ENCODE measurements around the gene DLG3.

The DLG3 gene

DNA sequence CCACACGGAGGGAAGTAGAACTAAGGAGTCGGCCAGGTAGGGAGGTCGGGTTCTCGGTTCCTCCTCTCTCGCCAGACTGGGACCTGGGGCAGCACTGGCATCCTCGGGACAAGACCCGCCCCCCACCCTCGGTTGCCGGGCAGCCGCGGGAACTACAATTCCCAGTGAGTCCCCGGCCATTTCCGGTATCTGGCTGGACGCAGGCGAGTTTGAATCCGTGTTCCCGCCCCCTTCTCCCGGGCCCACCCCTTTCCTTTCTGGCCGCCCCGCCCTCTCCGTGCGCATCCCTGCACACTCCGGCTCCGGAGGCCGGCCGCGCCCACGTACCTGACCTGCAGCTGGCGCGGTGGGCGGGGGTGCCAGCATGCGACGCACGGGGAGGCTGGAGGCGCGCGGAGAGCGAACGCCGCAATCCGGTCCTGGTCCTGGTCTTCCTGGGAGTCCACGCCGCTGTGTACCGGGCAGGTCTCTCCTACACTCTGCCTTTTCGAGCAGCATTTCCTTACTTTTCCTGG, 10.2 kb upstream of the DLG3 start:
- H3K9ac ChIP-seq (ENCODE audit: insufficient read length): no peak overlapping the region
- DNase-seq (ENCODE audit: low read depth, low spot score): no peak
- no peak overlapping the region for H3K27ac ChIP-seq
- no peaks in the 10 kb centered on the region for H3K36me3 ChIP-seq (ENCODE audit: insufficient read depth, low read length)
- no peak for TF ChIP-seq POLR2AphosphoS5 (IDR thresholded peaks at IDR 0.05; ENCODE audit: borderline replicate concordance, low read depth, low read length)
- no peak for TF ChIP-seq FOXP2 (optimal IDR thresholded peaks at IDR 0.05; ENCODE audit: control extremely low read depth, extremely low read length, insufficient read depth)
- no peak for TF ChIP-seq EZH2 (IDR thresholded peaks at IDR 0.05)
- no peaks in the 10 kb centered on the region for H3K9me3 ChIP-seq (ENCODE audit: low read depth, low read length)
- H3K4me3 ChIP-seq: peak overlapping the region; percentile 78

DNA sequence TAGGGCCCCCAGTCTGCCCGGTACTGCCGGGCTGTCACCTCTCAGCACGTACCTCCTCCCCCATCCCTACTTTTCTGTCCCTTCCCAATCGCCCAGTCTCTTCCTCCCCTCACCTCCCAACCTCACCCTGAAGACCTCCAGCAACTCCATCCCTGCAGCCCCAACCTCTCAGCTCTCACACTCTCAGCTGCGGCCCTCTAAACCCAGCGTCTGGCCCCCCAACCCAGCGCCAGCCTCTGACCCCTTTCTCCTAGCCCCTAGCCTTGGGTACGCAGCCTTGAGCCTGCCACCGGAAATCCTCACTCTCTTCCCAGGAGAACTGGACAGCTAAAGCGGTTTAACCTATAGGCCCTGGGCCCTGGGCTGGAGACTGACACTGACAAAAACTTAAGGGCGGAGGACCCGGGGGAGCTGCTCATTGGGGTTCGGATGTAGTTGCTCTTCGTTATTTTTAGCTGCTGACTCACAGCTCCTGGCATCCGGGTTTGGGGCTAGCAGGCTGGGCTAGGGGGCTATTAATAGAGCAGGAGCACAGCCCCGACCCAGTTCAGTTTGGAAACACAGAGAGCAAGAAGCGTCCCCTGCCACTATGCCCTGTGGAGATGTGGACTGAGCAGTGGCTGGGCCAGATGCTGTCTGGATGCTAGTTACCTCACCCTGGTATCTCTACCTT, 9.6 kb upstream of the DLG3 start:
- peak overlapping the region; percentile 78 for H3K4me3 ChIP-seq
- TF ChIP-seq EZH2 (IDR thresholded peaks at IDR 0.05) (no peak), FOXP2 (optimal IDR thresholded peaks at IDR 0.05; ENCODE audit: control extremely low read depth, extremely low read length, insufficient read depth) (no peak), POLR2AphosphoS5 (IDR thresholded peaks at IDR 0.05; ENCODE audit: borderline replicate concordance, low read depth, low read length) (no peak)
- no peak for DNase-seq (ENCODE audit: low read depth, low spot score)
- H3K27ac ChIP-seq: no peak overlapping the region
- H3K9me3 ChIP-seq (ENCODE audit: low read depth, low read length): no peaks in the 10 kb centered on the region
- no peak overlapping the region for H3K9ac ChIP-seq (ENCODE audit: insufficient read length)
- H3K36me3 ChIP-seq (ENCODE audit: insufficient read depth, low read length): no peaks in the 10 kb centered on the region

DNA sequence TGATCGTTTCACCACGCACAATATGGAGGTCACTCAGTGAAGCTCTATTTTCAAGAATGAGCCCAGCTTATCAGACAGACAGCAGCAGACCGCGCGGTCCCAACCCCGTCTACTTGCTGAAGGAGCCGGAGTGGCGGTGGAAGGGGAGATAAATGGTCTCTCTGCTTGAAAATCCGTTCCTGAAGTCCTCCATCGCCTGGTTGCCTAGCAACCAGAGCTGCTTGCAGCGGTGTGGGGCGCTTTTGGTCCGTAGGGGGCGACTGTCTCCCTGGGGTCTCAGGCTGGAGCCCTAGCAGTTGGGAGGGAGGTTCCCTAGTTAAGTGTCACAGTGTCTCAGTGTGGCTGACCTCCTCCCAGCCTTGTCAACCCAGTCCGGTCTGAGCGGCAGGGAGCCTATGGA, 8.3 kb upstream of the DLG3 start:
- Histone ChIP-seq H3K4me3 (no peak overlapping the region), H3K36me3 (ENCODE audit: insufficient read depth, low read length) (no peaks in the 10 kb centered on the region), H3K9ac (ENCODE audit: insufficient read length) (no peak overlapping the region), H3K9me3 (ENCODE audit: low read depth, low read length) (no peaks in the 10 kb centered on the region), H3K27ac (no peak overlapping the region)
- DNase-seq (ENCODE audit: low read depth, low spot score): no peak
- no peak for TF ChIP-seq POLR2AphosphoS5 (IDR thresholded peaks at IDR 0.05; ENCODE audit: borderline replicate concordance, low read depth, low read length)
- TF ChIP-seq EZH2 (IDR thresholded peaks at IDR 0.05): no peak
- no peak for TF ChIP-seq FOXP2 (optimal IDR thresholded peaks at IDR 0.05; ENCODE audit: control extremely low read depth, extremely low read length, insufficient read depth)

DNA sequence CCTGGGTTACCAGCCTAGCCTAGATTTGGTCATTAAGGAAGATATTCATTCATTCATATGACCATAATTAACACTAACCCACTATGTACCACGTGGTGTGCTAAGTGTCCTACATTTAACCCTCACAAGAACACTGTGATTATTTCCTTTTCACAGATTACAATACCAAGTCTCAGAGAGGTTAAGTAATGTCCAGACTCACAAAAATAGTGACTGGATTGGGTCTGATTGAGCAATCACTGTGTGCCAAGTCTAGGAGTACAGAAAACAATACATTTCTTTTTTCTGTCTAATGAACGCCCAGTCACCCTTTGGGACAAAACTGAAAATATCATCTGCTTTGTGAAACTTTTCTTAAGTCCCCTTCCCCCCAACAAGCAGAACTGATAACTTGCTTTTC, 7.6 kb upstream of the DLG3 start:
- TF ChIP-seq FOXP2 (optimal IDR thresholded peaks at IDR 0.05; ENCODE audit: control extremely low read depth, extremely low read length, insufficient read depth) (no peak), EZH2 (IDR thresholded peaks at IDR 0.05) (no peak), POLR2AphosphoS5 (IDR thresholded peaks at IDR 0.05; ENCODE audit: borderline replicate concordance, low read depth, low read length) (no peak)
- DNase-seq (ENCODE audit: low read depth, low spot score): no peak
- H3K9me3 ChIP-seq (ENCODE audit: low read depth, low read length): no peaks in the 10 kb centered on the region
- no peak overlapping the region for H3K27ac ChIP-seq
- H3K4me3 ChIP-seq: no peak overlapping the region
- H3K9ac ChIP-seq (ENCODE audit: insufficient read length): no peak overlapping the region
- H3K36me3 ChIP-seq (ENCODE audit: insufficient read depth, low read length): no peaks in the 10 kb centered on the region

DNA sequence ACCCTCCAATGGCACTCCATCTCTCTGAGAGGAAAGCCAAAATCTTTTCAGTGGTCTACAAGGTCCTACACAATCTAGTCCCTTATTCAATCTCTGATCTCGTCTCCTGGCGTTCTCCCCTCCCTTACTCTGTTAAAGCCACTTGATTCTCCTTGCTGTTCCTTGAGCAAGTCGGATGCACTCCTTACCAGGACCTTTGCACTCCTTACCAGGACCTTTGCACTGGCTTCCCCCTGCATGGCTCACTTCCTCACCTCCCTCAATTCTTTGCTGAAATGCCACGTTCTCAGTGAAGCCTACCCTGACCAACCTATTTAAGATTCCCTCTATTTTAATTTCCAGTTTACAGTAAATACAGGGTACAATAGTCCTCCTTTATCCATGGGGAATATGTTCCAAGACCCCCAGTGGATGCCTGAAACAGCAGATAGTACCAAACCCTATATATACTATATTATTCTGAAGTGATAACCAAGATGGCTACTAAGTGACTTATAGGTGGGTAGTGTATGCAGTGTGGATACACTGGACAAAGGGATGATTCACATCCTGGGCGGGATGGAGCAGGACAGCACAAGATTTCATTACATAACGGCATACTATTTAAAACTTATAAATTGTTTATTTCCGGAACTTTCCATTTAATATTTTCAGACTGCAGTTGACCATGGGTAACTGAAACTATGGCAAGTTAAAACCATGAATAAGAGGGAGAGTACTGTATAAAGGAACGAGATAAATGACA, 6.5 kb upstream of the DLG3 start:
- Histone ChIP-seq H3K4me3 (no peak overlapping the region), H3K9ac (ENCODE audit: insufficient read length) (no peak overlapping the region), H3K27ac (no peak overlapping the region), H3K9me3 (ENCODE audit: low read depth, low read length) (no peaks in the 10 kb centered on the region), H3K36me3 (ENCODE audit: insufficient read depth, low read length) (no peaks in the 10 kb centered on the region)
- DNase-seq (ENCODE audit: low read depth, low spot score): no peak
- TF ChIP-seq EZH2 (IDR thresholded peaks at IDR 0.05) (no peak), FOXP2 (optimal IDR thresholded peaks at IDR 0.05; ENCODE audit: control extremely low read depth, extremely low read length, insufficient read depth) (no peak)

DNA sequence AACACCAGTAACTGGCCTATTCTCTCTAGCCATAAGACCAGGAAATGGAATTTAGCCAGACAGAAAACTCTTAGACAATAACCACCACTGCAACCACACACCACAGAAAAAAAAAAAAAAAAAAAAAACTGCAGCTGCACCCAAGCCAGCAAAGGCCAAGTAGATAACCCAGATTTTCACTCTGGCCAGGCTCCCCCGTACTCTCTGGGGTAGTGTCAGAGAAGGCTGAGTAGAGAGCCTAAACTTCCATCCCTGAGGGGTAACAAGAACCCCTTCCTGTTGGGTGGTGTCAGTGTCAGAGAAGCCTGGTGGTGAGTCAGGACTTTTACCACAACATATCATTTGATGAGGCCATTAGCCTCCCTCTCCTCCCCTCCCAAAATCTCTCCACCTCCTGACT, 5.6 kb upstream of the DLG3 start:
- Histone ChIP-seq H3K9me3 (ENCODE audit: low read depth, low read length) (no peaks in the 10 kb centered on the region), H3K9ac (ENCODE audit: insufficient read length) (no peak overlapping the region), H3K27ac (no peak overlapping the region), H3K36me3 (ENCODE audit: insufficient read depth, low read length) (no peaks in the 10 kb centered on the region), H3K4me3 (no peak overlapping the region)
- no peak for TF ChIP-seq FOXP2 (optimal IDR thresholded peaks at IDR 0.05; ENCODE audit: control extremely low read depth, extremely low read length, insufficient read depth)
- TF ChIP-seq EZH2 (IDR thresholded peaks at IDR 0.05): no peak
- TF ChIP-seq POLR2AphosphoS5 (IDR thresholded peaks at IDR 0.05; ENCODE audit: borderline replicate concordance, low read depth, low read length): no peak
- DNase-seq (ENCODE audit: low read depth, low spot score): no peak

DNA sequence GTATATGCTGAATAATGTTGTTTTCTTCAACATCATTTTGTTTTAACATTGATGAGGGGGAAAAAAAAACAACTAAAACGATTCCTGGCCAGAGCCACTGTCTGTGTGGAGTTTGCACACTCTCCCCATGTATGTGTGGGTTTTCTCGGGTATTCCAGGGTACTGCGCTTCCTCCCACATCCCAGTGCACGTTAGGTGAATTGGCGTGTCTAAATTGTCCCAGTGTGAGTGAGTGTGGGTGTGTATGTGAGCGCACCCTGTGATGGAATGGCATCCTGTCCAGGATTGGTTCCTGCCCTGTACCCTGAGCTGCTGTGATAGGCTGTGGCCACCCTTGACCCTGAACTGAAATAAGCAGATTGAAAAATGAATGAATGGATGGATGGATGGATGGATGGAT, 2.4 kb upstream of the DLG3 start:
- Histone ChIP-seq H3K36me3 (ENCODE audit: insufficient read depth, low read length) (no peaks in the 10 kb centered on the region), H3K4me3 (no peak overlapping the region), H3K9me3 (ENCODE audit: low read depth, low read length) (no peaks in the 10 kb centered on the region), H3K27ac (no peak overlapping the region), H3K9ac (ENCODE audit: insufficient read length) (no peak overlapping the region)
- no peak for DNase-seq (ENCODE audit: low read depth, low spot score)
- TF ChIP-seq EZH2 (IDR thresholded peaks at IDR 0.05): no peak
- TF ChIP-seq POLR2AphosphoS5 (IDR thresholded peaks at IDR 0.05; ENCODE audit: borderline replicate concordance, low read depth, low read length): no peak
- TF ChIP-seq FOXP2 (optimal IDR thresholded peaks at IDR 0.05; ENCODE audit: control extremely low read depth, extremely low read length, insufficient read depth): no peak

DNA sequence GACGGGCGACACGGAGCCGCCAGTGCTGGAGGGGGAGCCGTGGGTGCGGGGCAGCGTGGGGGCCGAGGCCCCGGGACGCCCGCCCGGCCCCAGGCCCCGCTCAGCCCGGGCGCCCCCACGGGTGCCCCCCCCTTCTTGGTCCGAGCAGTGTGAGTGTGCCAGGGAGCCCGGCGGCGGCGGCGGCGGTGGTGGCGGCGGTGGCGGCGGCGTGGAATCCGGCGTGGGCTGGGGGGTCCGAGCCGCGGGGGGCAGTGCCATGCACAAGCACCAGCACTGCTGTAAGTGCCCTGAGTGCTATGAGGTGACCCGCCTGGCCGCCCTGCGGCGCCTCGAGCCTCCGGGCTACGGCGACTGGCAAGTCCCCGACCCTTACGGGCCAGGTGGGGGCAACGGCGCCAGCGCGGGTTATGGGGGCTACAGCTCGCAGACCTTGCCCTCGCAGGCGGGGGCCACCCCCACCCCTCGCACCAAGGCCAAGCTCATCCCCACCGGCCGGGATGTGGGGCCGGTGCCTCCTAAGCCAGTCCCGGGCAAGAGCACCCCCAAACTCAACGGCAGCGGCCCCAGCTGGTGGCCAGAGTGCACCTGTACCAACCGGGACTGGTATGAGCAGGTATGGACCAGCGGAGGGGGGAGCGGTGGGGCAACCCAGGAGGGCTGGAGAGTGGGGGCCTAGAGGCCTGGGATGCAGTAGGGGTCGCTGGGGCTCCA, 466 bp downstream of the DLG3 start:
- no peaks in the 10 kb centered on the region for H3K9me3 ChIP-seq (ENCODE audit: low read depth, low read length)
- H3K36me3 ChIP-seq (ENCODE audit: insufficient read depth, low read length): no peaks in the 10 kb centered on the region
- no peak for DNase-seq (ENCODE audit: low read depth, low spot score)
- H3K9ac ChIP-seq (ENCODE audit: insufficient read length): no peak overlapping the region
- no peak overlapping the region for H3K4me3 ChIP-seq
- H3K27ac ChIP-seq: no peak overlapping the region
- TF ChIP-seq FOXP2 (optimal IDR thresholded peaks at IDR 0.05; ENCODE audit: control extremely low read depth, extremely low read length, insufficient read depth) (no peak), POLR2AphosphoS5 (IDR thresholded peaks at IDR 0.05; ENCODE audit: borderline replicate concordance, low read depth, low read length) (no peak), EZH2 (IDR thresholded peaks at IDR 0.05) (no peak)
